Uterus (tissue), 4 donors: ENCODE data around the gene TTC7B. TPM values are rescaled to one million over a fixed set of nuclear protein-coding genes. Genes with fewer than 3 reads are reported as not detected.

ENCODE experiments used
- DNase-seq, 2 donors: peaks; one replicate each; pipeline ENCODE4 v3.0.0-alpha.2; 2019 to 2020
- H3K27ac ChIP-seq, 2 donors: fragments of 200-600 bp; sonication (generic); 1 replicate in 1 of 2; 2 replicates in 1 of 2; pipeline ENCODE4 v1.5.1; 2016 to 2018
- H3K27me3 ChIP-seq, 2 donors: fragments of 200-600 bp; sonication (generic); one replicate each; pipeline ENCODE4 v1.5.1; 2018 to 2019; ENCODE audit warnings: control low read depth in 1 of 2
- H3K36me3 ChIP-seq, 2 donors: fragments of 200-600 bp; sonication (generic); one replicate each; pipeline ENCODE4 v1.5.1; 2019; ENCODE audit warnings: control low read depth in 1 of 2
- H3K4me1 ChIP-seq, 2 donors: fragments of 200-600 bp; sonication (generic); one replicate each; pipeline ENCODE4 v1.5.1; 2018 to 2019; ENCODE audit warnings: control low read depth in 1 of 2
- H3K4me3 ChIP-seq, 2 donors: fragments of 200-600 bp; sonication (generic); 1 replicate in 1 of 2; 2 replicates in 1 of 2; pipeline ENCODE4 v1.5.1; 2018 to 2019; ENCODE audit warnings: mild to moderate bottlenecking in 1 of 2
- H3K9me3 ChIP-seq, 2 donors: fragments of 200-600 bp; sonication (generic); one replicate each; pipeline ENCODE4 v1.5.1; 2019; ENCODE audit warnings: control low read depth in 1 of 2
- CTCF ChIP-seq, 4 experiments: fragments of 200-600 bp in 2 of 4; fragments of 450-650 bp in 2 of 4; sonication (generic) in 2 of 4; IDR thresholded peaks; one replicate each; pipeline ENCODE4 v1.5.1; 2016 to 2019; ENCODE audit warnings: antibody characterized with exemption in 4 of 4, mild to moderate bottlenecking in 2 of 4, moderate library complexity in 1 of 4
- POLR2A ChIP-seq, 2 donors: fragments of 450-650 bp; IDR thresholded peaks; one replicate each; pipeline ENCODE4 v1.6.1; 2016; ENCODE audit warnings: antibody characterized with exemption in 2 of 2, mild to moderate bottlenecking in 1 of 2, moderate library complexity in 1 of 2
- intact Hi-C: fragments of 100-400 bp; cut with DNase I; formaldehyde crosslinking; loops from one replicate; pipeline ENCODE4 v1.15.1; 2023; ENCODE audit warnings: low total_unique reads
- total RNA-seq, 4 donors: library from RNA; depleted of rRNA in 3 of 4; stranded (reverse); fragments of >200 nt in 3 of 4; gene quantifications; one replicate each; pipeline versions ENCODE4 v1.1.0 to v1.2.4, GENCODE V29; 2014 to 2023
- donor health status: DM: yes; HTN: yes; CAD: no.

TTC7B gene
- total RNA-seq, 4 donors from 2014 or later, result 15.3 to 73.9 (median 28.0) TPM

GRCh38 chr14:90715993-90716392 lies 100.2 kb downstream of the TTC7B start:
- H3K27ac ChIP-seq, result no peak overlapping the region
- no peaks in the 10 kb centered on the region for H3K9me3 ChIP-seq
- no peak overlapping the region for H3K4me3 ChIP-seq
- TF ChIP-seq POLR2A (IDR thresholded peaks at IDR 0.05) (no peak), CTCF (IDR thresholded peaks at IDR 0.05) (no peak)
- no peaks in the 10 kb centered on the region for H3K36me3 ChIP-seq
- no peaks in the 10 kb centered on the region for H3K27me3 ChIP-seq
- intact Hi-C loops, result no loop called here
- no peak for DNase-seq
- peaks cover 6 to 8% of the 10 kb centered on the region in 2 donors for H3K4me1 ChIP-seq

- no peak for TF ChIP-seq POLR2A (IDR thresholded peaks at IDR 0.05)
- TF ChIP-seq CTCF (IDR thresholded peaks at IDR 0.05), result no peak
- H3K27ac ChIP-seq, result no peak overlapping the region
- no peak for DNase-seq
Observed at GRCh38 chr14:90715495-90715894, 100.7 kb downstream of the TTC7B start.

GRCh38 chr14:90714811-90715210 lies 101.4 kb downstream of the TTC7B start:
- no peak for TF ChIP-seq CTCF (IDR thresholded peaks at IDR 0.05)
- no peak for TF ChIP-seq POLR2A (IDR thresholded peaks at IDR 0.05)
- H3K4me3 ChIP-seq, result no peak overlapping the region
- intact Hi-C loops, result no loop called here

More at GRCh38 chr14:90715495-90715894, 100.7 kb downstream of the TTC7B start:
- H3K4me3 ChIP-seq, result no peak overlapping the region
- H3K27me3 ChIP-seq, result no peaks in the 10 kb centered on the region
- peaks cover 6 to 8% of the 10 kb centered on the region in 2 donors for H3K4me1 ChIP-seq
- H3K36me3 ChIP-seq, result no peaks in the 10 kb centered on the region
- intact Hi-C loops, result no loop called here
- H3K9me3 ChIP-seq, result no peaks in the 10 kb centered on the region

GRCh38 chr14:90704738-90705392 lies 111.4 kb downstream of the TTC7B start:
- no peaks in the 10 kb centered on the region for H3K36me3 ChIP-seq
- H3K4me1 ChIP-seq, result no peaks in the 10 kb centered on the region
- no peak overlapping the region for H3K27ac ChIP-seq
- intact Hi-C loops, result no loop called here
- no peak for DNase-seq
- H3K9me3 ChIP-seq, result no peaks in the 10 kb centered on the region
- TF ChIP-seq CTCF (IDR thresholded peaks at IDR 0.05) (no peak), POLR2A (IDR thresholded peaks at IDR 0.05) (no peak)
- H3K4me3 ChIP-seq, result no peak overlapping the region
- H3K27me3 ChIP-seq, result no peaks in the 10 kb centered on the region

More at GRCh38 chr14:90714811-90715210, 101.4 kb downstream of the TTC7B start:
- DNase-seq, result no peak
- no peaks in the 10 kb centered on the region for H3K27me3 ChIP-seq
- peaks cover 6 to 8% of the 10 kb centered on the region in 2 donors for H3K4me1 ChIP-seq
- H3K27ac ChIP-seq, result no peak overlapping the region
- no peaks in the 10 kb centered on the region for H3K9me3 ChIP-seq
- H3K36me3 ChIP-seq, result no peaks in the 10 kb centered on the region

- intact Hi-C loops, result no loop called here
- no peak for DNase-seq
- no peak overlapping the region for H3K27ac ChIP-seq
Observed at GRCh38 chr14:90703841-90704737, 112.1 kb downstream of the TTC7B start.

More at GRCh38 chr14:90703841-90704737, 112.1 kb downstream of the TTC7B start:
- Histone ChIP-seq H3K4me3 (no peak overlapping the region), H3K4me1 (no peaks in the 10 kb centered on the region), H3K36me3 (no peaks in the 10 kb centered on the region), H3K9me3 (no peaks in the 10 kb centered on the region), H3K27me3 (no peaks in the 10 kb centered on the region)
- TF ChIP-seq POLR2A (IDR thresholded peaks at IDR 0.05), result no peak
